HepG2 (cell line): Measurements from ENCODE around the gene TMEFF1. TPM values are rescaled to one million over a fixed set of nuclear protein-coding genes. Genes with fewer than 3 reads are reported as not detected.
A peak's percentile ranks its signal among the peaks of the same experiment; 100 is the strongest.

ENCODE experiments used
- AGO2 ChIP-seq: fragments of 200-400 bp; formaldehyde crosslinking; optimal IDR thresholded peaks from 2 replicates; pipeline ENCODE3; 2017; ENCODE audit warnings: mild to moderate bottlenecking, low read depth, low read length, moderate library complexity
- ARID4A ChIP-seq: sonication (generic); formaldehyde crosslinking; IDR thresholded peaks from 2 replicates; pipeline ENCODE4 v1.5.0; 2020; ENCODE audit warnings: mild to moderate bottlenecking, missing genetic modification reagents, borderline replicate concordance
- CHCHD3 ChIP-seq: sonication (generic); formaldehyde crosslinking; IDR thresholded peaks from 2 replicates; pipeline ENCODE4 v1.8.0; 2022; ENCODE audit warnings: mild to moderate bottlenecking, missing genetic modification reagents, moderate library complexity
- HDAC1 ChIP-seq: sonication (generic); formaldehyde crosslinking; IDR thresholded peaks from 2 replicates; pipeline ENCODE4 v1.5.1; 2020; ENCODE audit warnings: mild to moderate bottlenecking, missing genetic modification reagents
- MAFG ChIP-seq: sonication (generic); formaldehyde crosslinking; IDR thresholded peaks from 2 replicates; pipeline ENCODE4 v1.5.1; 2020; ENCODE audit warnings: mild to moderate bottlenecking, missing genetic modification reagents
- NFRKB ChIP-seq: fragments of 450-650 bp; IDR thresholded peaks from 2 replicates; pipeline ENCODE4 v1.6.1; 2017
- PBX2 ChIP-seq: IDR thresholded peaks from 2 replicates; pipeline ENCODE4 v1.6.1; 2016; ENCODE audit warnings: control low read depth
- RARG ChIP-seq: sonication (generic); formaldehyde crosslinking; IDR thresholded peaks from 2 replicates; pipeline ENCODE4 v1.4.0; 2020; ENCODE audit warnings: low read depth, mild to moderate bottlenecking, missing genetic modification reagents
- SNAI1 ChIP-seq: sonication (generic); formaldehyde crosslinking; IDR thresholded peaks from 2 replicates; pipeline ENCODE4 v1.5.0; 2020; ENCODE audit warnings: mild to moderate bottlenecking, missing genetic modification reagents, borderline replicate concordance
- WIZ ChIP-seq: sonication (generic); formaldehyde crosslinking; IDR thresholded peaks from 2 replicates; pipeline ENCODE4 v1.5.1; 2020; ENCODE audit warnings: mild to moderate bottlenecking, missing genetic modification reagents
- ZNF18 ChIP-seq: sonication (generic); formaldehyde crosslinking; IDR thresholded peaks from 2 replicates; pipeline ENCODE4 v1.8.0; 2022; ENCODE audit warnings: mild to moderate bottlenecking, missing genetic modification reagents; ENCODE audit not compliant: insufficient replicate concordance
- ZNF441 ChIP-seq: sonication (generic); formaldehyde crosslinking; IDR thresholded peaks from 2 replicates; pipeline ENCODE4 v1.7.0; 2021; ENCODE audit warnings: missing genetic modification reagents, borderline replicate concordance
- ZNF646 ChIP-seq: sonication (generic); formaldehyde crosslinking; IDR thresholded peaks from 2 replicates; pipeline ENCODE4 v1.9.0; 2021; ENCODE audit warnings: mild to moderate bottlenecking, missing genetic modification reagents
- polyA plus RNA-seq, 8 experiments: library from polyadenylated mRNA; depleted of rRNA in 3 of 8; stranded (reverse) in 7 of 8; unstranded in 1 of 8; fragments of >200 nt; fragmentation: Illumina TruSeq in 4 of 8; extraction: Trizol in 4 of 8; gene quantifications; 2 replicates each; pipeline versions ENCODE4 v1.2.1 to v1.2.3, GENCODE V29; 2011 to 2016; ENCODE audit warnings: low read depth in 4 of 8, missing spikeins in 1 of 8, mixed read lengths in 1 of 8; ENCODE audit not compliant: insufficient read depth in 1 of 8
- total RNA-seq, 5 experiments: library from RNA; depleted of rRNA; stranded (reverse); fragments of >200 nt; fragmentation: Illumina TruSeq; extraction: Trizol; gene quantifications; 2 replicates each; pipeline ENCODE4 v1.2.3, GENCODE V29; 2016; ENCODE audit warnings: low read depth in 1 of 5

TMEFF1 gene
- total and polyA plus RNA-seq, 2 of the 13 experiments (the other 11 are each of a cell fraction or from before 2014, with no cell fraction given) = 0.87 to 1.9 TPM

GRCh38 chr9:100443781-100444768 lies 28.9 kb upstream of the TMEFF1 start (continued):
- peak; percentile 33; the same call in 1 of the 2 replicates for TF ChIP-seq ARID4A
- TF ChIP-seq HDAC1 (CRISPR knock-in tag) = peak; percentile 60; the same call in 1 of the 2 replicates
- TF ChIP-seq WIZ (CRISPR knock-in tag) = no peak
- no peak for TF ChIP-seq MAFG (CRISPR knock-in tag)
- TF ChIP-seq NFRKB = no peak
- no peak for TF ChIP-seq ZNF441 (CRISPR knock-in tag)
- no peak for TF ChIP-seq ZNF646
- TF ChIP-seq AGO2 = no peak
- TF ChIP-seq ZNF18 = no peak
- no peak for TF ChIP-seq CHCHD3 (CRISPR knock-in tag)
- no peak for TF ChIP-seq PBX2 (CRISPR knock-in tag)
- TF ChIP-seq RARG (CRISPR knock-in tag) = no peak
- TF ChIP-seq SNAI1 (CRISPR knock-in tag) = no peak
